IPS-15b (cell line): Measurements from ENCODE around the gene SH3BP4.

Experiments
- H3K27me3 ChIP-seq: one replicate; pipeline ENCODE4 v1.6.1; 2013; ENCODE audit warnings: low read length; ENCODE audit not compliant: control insufficient read depth, insufficient read depth
- H3K36me3 ChIP-seq: one replicate; pipeline ENCODE4 v1.6.1; 2013; ENCODE audit warnings: low read length; ENCODE audit not compliant: control insufficient read depth, insufficient read depth
- H3K4me1 ChIP-seq: one replicate; pipeline ENCODE4 v1.6.1; 2013; ENCODE audit warnings: mild to moderate bottlenecking, low read length; ENCODE audit not compliant: control insufficient read depth, insufficient read depth
- H3K4me3 ChIP-seq: one replicate; pipeline ENCODE4 v1.5.1; 2013; ENCODE audit warnings: low read depth, low read length
- H3K9ac ChIP-seq: one replicate; pipeline ENCODE4 v1.6.1; 2013; ENCODE audit warnings: low read depth, mild to moderate bottlenecking, low read length
- H3K9me3 ChIP-seq: one replicate; pipeline ENCODE4 v1.6.1; 2013; ENCODE audit warnings: mild to moderate bottlenecking, low read length; ENCODE audit not compliant: control insufficient read depth, insufficient read depth

The SH3BP4 gene

DNA sequence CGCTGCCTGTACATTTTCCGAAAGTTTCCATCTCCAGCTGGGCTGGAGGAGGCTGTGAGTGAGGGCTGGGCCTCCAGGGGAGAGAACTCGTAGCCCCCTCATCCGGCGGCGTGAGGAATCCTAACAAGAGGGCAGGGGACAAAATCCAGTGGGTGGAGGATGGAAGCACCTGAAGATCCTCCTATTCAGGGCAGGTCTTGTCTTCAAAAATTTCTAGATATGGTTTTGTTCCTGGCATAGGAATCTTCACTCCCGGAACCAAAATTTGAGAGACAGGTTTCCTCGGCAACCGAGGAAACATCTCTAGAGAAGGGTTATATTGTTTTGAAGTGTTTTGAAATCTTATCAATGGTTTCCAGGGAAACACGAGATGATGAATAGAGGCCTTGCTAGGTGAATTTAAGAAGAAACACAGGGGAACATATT, 136.7 kb downstream of the SH3BP4 start:
- no peak overlapping the region for H3K9ac ChIP-seq
- no peaks in the 10 kb centered on the region for H3K36me3 ChIP-seq
- H3K27me3 ChIP-seq = no peaks in the 10 kb centered on the region
- no peaks in the 10 kb centered on the region for H3K4me1 ChIP-seq
- no peaks in the 10 kb centered on the region for H3K9me3 ChIP-seq
- no peak overlapping the region for H3K4me3 ChIP-seq

DNA sequence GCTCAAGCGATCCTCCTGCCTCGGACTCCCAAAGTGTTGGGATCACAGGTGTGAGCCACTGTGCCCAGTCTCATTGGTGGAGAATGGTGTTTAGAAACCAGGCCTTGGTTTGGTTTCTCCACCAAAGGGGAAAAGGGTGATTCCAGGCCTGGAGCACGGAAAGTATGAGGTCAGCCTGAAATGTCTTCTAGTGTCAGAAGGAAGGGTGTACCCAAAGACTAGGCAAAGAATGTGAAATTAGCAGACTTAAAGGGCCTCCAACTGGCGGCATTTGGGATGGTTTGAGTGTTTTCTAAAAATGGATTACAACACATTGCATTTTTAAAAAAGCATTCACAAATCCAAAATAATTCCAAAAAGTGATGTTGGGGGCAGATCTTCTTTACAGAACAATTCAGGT, 139.6 kb downstream of the SH3BP4 start:
- Histone ChIP-seq H3K4me3 (no peak overlapping the region), H3K9me3 (no peaks in the 10 kb centered on the region), H3K9ac (no peak overlapping the region), H3K27me3 (no peaks in the 10 kb centered on the region), H3K36me3 (no peaks in the 10 kb centered on the region), H3K4me1 (no peaks in the 10 kb centered on the region)

- no peaks in the 10 kb centered on the region for H3K27me3 ChIP-seq
- no peaks in the 10 kb centered on the region for H3K4me1 ChIP-seq
- no peak overlapping the region for H3K9ac ChIP-seq
- H3K9me3 ChIP-seq = no peaks in the 10 kb centered on the region
- H3K4me3 ChIP-seq = no peak overlapping the region
- H3K36me3 ChIP-seq = no peaks in the 10 kb centered on the region
These were observed 140.2 kb downstream of the SH3BP4 start for GRCh38 chr2:235091983-235092382.

GRCh38 chr2:235092433-235093223, 140.8 kb downstream of the SH3BP4 start:
- H3K27me3 ChIP-seq = no peaks in the 10 kb centered on the region
- no peaks in the 10 kb centered on the region for H3K9me3 ChIP-seq
- no peak overlapping the region for H3K4me3 ChIP-seq
- H3K9ac ChIP-seq = no peak overlapping the region
- no peaks in the 10 kb centered on the region for H3K4me1 ChIP-seq
- no peaks in the 10 kb centered on the region for H3K36me3 ChIP-seq

GRCh38 chr2:235094457-235094856, 142.6 kb downstream of the SH3BP4 start:
- no peaks in the 10 kb centered on the region for H3K9me3 ChIP-seq
- H3K36me3 ChIP-seq = no peaks in the 10 kb centered on the region
- no peaks in the 10 kb centered on the region for H3K4me1 ChIP-seq
- H3K4me3 ChIP-seq = no peak overlapping the region
- H3K9ac ChIP-seq = no peak overlapping the region
- H3K27me3 ChIP-seq = no peaks in the 10 kb centered on the region

DNA sequence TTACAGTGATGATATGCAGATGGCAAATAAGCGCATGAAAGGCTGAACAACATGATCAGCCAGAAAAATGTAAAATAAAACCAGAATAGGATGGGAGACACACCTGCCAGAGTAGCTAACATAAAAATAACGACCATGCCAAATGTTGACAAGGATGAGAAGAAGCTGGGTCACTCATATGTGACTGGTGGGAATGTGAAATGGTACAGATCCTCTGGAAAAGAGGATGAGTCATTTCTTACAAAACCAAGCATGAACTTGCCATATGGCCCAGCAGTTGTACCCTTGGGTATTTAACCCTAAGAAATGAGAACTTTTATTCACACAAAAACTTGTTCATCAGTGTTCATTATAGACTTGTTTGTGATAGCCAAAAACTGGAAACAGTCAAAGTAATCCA, 143.8 kb downstream of the SH3BP4 start:
- no peaks in the 10 kb centered on the region for H3K4me1 ChIP-seq
- H3K27me3 ChIP-seq = no peaks in the 10 kb centered on the region
- H3K9me3 ChIP-seq = no peaks in the 10 kb centered on the region
- H3K4me3 ChIP-seq = no peak overlapping the region
- no peak overlapping the region for H3K9ac ChIP-seq
- H3K36me3 ChIP-seq = no peaks in the 10 kb centered on the region

DNA sequence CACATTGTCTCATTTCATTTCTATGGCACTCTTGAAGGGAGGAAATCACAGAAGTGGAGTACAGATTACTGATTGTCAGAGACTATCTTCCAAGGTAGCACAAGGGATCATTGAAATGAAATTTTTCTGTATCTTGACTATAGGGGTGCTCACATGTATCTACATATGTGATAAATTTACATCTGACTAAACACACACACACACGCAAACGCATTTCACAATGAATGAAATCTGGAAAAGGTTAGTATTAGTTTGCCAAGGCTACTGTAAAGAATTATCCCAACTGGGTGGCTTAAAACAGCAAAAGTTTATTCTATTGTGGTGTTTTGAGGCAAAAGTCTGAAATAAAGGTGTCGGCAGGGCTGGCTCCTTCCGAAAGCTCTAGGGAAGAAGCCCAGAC, 144.6 kb downstream of the SH3BP4 start:
- Histone ChIP-seq H3K36me3 (no peaks in the 10 kb centered on the region), H3K9ac (no peak overlapping the region), H3K4me3 (no peak overlapping the region), H3K4me1 (no peaks in the 10 kb centered on the region), H3K27me3 (no peaks in the 10 kb centered on the region), H3K9me3 (no peaks in the 10 kb centered on the region)

DNA sequence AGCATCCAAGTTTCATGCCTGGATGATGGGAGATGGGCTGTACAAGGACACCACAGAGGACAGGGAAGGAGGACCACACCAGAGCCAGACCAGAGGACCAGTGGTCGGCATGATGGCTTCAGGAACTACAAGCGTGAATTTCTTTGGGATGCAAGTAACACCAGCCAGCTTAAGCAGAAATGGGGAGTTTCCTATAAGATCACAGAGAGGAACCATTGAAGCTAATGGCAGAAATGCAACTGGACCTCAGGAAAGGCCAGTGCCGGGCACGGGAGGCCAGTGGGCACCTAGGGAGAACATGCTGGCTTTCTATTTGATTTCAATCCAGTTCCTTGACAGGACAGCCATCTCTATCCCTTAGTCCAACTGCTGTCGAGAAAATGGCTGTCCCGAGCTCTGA, 145.4 kb downstream of the SH3BP4 start:
- H3K36me3 ChIP-seq = no peaks in the 10 kb centered on the region
- H3K4me1 ChIP-seq = no peaks in the 10 kb centered on the region
- no peaks in the 10 kb centered on the region for H3K9me3 ChIP-seq
- no peak overlapping the region for H3K9ac ChIP-seq
- H3K4me3 ChIP-seq = no peak overlapping the region
- no peaks in the 10 kb centered on the region for H3K27me3 ChIP-seq

GRCh38 chr2:235098269-235098668, 146.5 kb downstream of the SH3BP4 start:
- no peaks in the 10 kb centered on the region for H3K36me3 ChIP-seq
- no peaks in the 10 kb centered on the region for H3K27me3 ChIP-seq
- no peak overlapping the region for H3K4me3 ChIP-seq
- H3K9me3 ChIP-seq = no peaks in the 10 kb centered on the region
- H3K9ac ChIP-seq = no peak overlapping the region
- H3K4me1 ChIP-seq = no peaks in the 10 kb centered on the region

- Histone ChIP-seq H3K27me3 (no peaks in the 10 kb centered on the region), H3K4me1 (no peaks in the 10 kb centered on the region), H3K9me3 (no peaks in the 10 kb centered on the region), H3K9ac (no peak overlapping the region), H3K4me3 (no peak overlapping the region), H3K36me3 (no peaks in the 10 kb centered on the region)
These were observed 147.1 kb downstream of the SH3BP4 start for GRCh38 chr2:235098736-235099494.

GRCh38 chr2:235102896-235103295, 151.1 kb downstream of the SH3BP4 start:
- no peak overlapping the region for H3K9ac ChIP-seq
- H3K9me3 ChIP-seq = no peaks in the 10 kb centered on the region
- no peaks in the 10 kb centered on the region for H3K36me3 ChIP-seq
- no peaks in the 10 kb centered on the region for H3K4me1 ChIP-seq
- no peak overlapping the region for H3K4me3 ChIP-seq
- H3K27me3 ChIP-seq = no peaks in the 10 kb centered on the region
